Muscle layer of colon (tissue), 2 donors: ENCODE data around the gene NCBP3.

Experiments used
- H3K27ac ChIP-seq: one replicate; pipeline ENCODE4 v1.7.0; 2013; ENCODE audit warnings: low read depth, mild to moderate bottlenecking, low read length, moderate library complexity
- H3K27me3 ChIP-seq, 2 donors: one replicate each; pipeline ENCODE4 v1.7.0; 2013; ENCODE audit warnings: low read length in 2 of 2, mild to moderate bottlenecking in 2 of 2; ENCODE audit not compliant: insufficient read depth in 2 of 2, control insufficient read depth in 1 of 2
- H3K36me3 ChIP-seq: one replicate; pipeline ENCODE4 v1.7.0; 2013; ENCODE audit warnings: mild to moderate bottlenecking, low read length; ENCODE audit not compliant: insufficient read depth
- H3K4me1 ChIP-seq: one replicate; pipeline ENCODE4 v1.7.0; 2013; ENCODE audit warnings: mild to moderate bottlenecking, low read length; ENCODE audit not compliant: insufficient read depth
- H3K4me3 ChIP-seq, 2 donors: one replicate each; pipeline ENCODE4 v1.7.0; 2013; ENCODE audit warnings: low read length in 2 of 2, low read depth in 1 of 2, mild to moderate bottlenecking in 1 of 2, moderate library complexity in 1 of 2
- H3K9ac ChIP-seq: one replicate; pipeline ENCODE4 v1.7.0; 2013; ENCODE audit warnings: low read length
- H3K9me3 ChIP-seq: one replicate; pipeline ENCODE4 v1.7.0; 2013; ENCODE audit warnings: mild to moderate bottlenecking, low read length
- donor health status: abdominal sarcoma.
- donor health status: Adenocarcinoma of cecum.

The NCBP3 gene

DNA sequence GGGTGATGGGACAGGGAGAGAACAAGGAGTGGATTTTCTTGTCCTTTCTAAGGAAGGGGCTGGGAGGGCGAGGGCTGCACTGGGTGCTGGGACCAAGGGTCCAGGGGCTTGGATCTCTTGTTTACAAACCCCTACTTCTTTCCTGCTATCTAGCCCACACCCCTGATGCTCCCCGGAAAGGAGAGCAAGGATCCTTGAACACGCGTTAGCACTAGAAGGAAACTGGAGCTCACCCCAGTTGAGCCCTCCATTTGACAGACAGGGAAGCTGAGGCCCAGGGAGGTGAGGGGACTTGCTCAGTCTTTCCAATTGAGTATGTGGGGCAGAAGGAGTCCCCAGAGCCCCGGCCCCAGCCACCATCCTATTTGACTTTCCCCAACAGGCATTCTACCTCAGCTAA, 40.5 kb downstream of the NCBP3 start:
- no peaks in the 10 kb centered on the region for H3K9me3 ChIP-seq
- H3K4me3 ChIP-seq = no peak overlapping the region
- H3K9ac ChIP-seq = no peak overlapping the region
- peaks cover 10% of the 10 kb centered on the region for H3K4me1 ChIP-seq
- no peaks in the 10 kb centered on the region for H3K27me3 ChIP-seq
- H3K36me3 ChIP-seq = peaks cover 25% of the 10 kb centered on the region
- no peak overlapping the region for H3K27ac ChIP-seq

DNA sequence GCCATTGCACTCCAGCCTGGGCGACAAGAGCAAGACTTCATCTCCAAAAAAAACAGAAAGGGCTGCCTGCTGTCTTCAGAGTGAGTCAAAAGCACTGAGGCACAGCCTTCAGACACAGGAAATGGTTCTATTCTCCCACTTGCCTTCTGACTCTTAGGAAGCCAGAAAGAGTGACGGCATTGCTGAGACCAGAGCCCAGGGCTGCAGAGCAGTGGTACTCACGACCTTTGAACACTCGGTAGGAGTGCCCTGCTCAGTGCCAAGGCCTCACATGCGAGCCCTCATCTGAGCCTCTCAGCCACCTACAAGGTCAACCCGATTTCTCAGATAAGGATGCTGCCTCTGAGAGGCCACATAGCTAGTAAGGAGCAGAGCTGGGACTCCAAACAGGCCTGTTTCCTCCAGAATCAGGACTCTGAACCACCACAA, 41.5 kb downstream of the NCBP3 start:
- Histone ChIP-seq H3K27ac (no peak overlapping the region), H3K27me3 (no peaks in the 10 kb centered on the region), H3K9ac (no peak overlapping the region), H3K9me3 (no peaks in the 10 kb centered on the region), H3K4me1 (peaks cover 10% of the 10 kb centered on the region), H3K4me3 (no peak overlapping the region), H3K36me3 (peaks cover 15% of the 10 kb centered on the region)

DNA sequence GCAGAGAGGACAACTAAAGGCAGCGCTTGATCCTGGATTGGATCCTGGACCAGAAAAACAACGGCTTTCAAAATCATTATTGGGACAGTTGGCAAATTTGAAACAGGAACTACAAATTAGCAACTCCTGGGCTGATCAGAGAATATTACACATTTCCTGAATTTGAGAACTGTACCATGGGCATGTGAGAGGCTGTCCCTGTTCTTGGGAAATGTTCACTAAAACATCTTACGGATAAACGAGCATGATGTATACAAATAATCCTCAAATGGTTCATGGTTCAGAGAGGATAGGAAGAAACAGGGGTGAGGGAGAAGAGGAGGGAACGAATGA, 42.8 kb downstream of the NCBP3 start:
- Histone ChIP-seq H3K4me3 (no peak overlapping the region), H3K27me3 (no peaks in the 10 kb centered on the region), H3K27ac (no peak overlapping the region), H3K9me3 (no peaks in the 10 kb centered on the region), H3K36me3 (peaks cover 9% of the 10 kb centered on the region), H3K4me1 (peaks cover 10% of the 10 kb centered on the region), H3K9ac (no peak overlapping the region)

DNA sequence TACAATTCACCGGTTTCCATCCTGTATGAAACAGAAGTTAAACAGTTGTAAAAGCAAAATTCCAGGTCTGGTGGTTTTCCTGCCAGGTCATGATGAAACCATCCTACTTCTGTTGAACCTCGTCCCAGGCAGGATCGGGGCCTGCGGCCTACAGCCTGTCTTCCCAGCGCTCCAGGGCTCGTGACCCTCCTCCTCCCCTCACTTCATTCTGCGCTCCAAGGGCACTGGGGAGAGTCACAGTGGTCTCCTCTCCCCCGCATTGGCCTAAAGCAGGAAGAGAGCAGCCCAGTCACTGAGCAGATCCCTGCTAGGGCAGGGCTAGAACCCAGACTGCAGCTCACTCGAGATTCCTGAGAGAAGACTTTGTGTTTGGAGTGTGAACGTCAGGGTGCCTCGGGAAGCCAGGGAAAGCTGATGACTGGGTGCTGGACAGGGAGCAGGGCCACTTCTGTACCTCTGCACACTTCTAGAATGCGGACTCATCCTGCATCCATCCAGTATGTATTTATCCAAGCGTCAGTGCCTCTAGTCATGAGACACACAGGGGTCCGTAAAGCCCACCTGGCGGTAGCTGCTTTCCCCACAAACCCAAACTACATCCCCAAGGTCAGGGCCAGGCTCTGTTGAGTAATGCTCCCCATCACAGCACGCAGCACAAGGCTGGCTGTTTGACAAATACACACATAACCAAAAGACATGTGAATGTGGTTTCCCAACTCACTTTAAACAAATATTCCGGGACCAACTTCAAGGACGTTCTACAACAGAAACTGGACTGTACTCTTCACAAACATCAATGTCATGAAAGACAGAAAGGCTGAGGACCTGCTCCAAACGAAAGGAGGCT, 43.4 kb downstream of the NCBP3 start:
- no peak overlapping the region for H3K9ac ChIP-seq

DNA sequence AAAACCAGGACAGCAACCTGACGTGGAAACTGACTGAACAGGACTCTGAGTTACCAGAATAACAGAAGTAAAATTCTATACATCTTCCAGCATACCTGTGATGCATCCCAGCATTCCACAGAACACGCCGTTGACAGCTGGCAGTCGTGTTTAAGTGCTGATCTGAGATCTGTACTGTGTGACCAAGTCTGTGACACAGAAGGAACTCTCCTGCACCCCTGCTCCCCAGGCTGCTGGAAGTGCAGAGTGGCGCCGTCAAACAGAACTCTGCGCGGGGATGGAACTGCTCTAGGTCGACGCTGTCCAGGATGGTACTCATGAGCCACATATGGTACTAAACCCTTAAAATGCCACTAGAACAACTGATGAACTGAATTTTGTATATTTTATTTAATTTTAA, 44.3 kb downstream of the NCBP3 start:
- H3K36me3 ChIP-seq = no peaks in the 10 kb centered on the region
- no peak overlapping the region for H3K9ac ChIP-seq
- no peaks in the 10 kb centered on the region for H3K27me3 ChIP-seq
- no peaks in the 10 kb centered on the region for H3K9me3 ChIP-seq
- H3K27ac ChIP-seq = no peak overlapping the region
- H3K4me3 ChIP-seq = no peak overlapping the region
- peaks cover 10% of the 10 kb centered on the region for H3K4me1 ChIP-seq

More for the DNA sequence above, 43.4 kb downstream of the NCBP3 start:
- Histone ChIP-seq H3K27ac (peak overlapping the region; percentile 0), H3K4me1 (peaks cover 10% of the 10 kb centered on the region), H3K4me3 (no peak overlapping the region), H3K36me3 (peaks cover 7% of the 10 kb centered on the region), H3K9me3 (no peaks in the 10 kb centered on the region), H3K27me3 (no peaks in the 10 kb centered on the region)

DNA sequence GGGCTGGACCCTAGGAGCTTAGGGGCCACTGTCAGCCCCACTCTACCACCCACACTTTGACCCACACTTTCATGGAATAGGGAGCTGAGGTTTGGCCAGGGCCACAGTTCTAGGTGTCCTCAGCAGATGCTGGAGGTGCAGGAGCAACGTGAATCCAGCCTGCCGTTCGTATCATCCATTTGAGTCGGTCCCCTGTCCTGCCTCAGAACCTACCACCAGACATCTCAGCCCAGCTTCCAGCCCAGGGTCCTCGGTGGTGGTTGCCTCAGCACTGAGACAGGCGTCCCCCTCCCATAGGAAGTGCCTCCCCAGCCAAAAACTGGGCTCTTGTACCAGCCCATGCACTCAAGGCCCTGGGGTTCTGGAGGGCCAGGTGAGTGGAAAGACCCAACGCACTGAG, 44.7 kb downstream of the NCBP3 start:
- H3K4me3 ChIP-seq = no peak overlapping the region
- peaks cover 10% of the 10 kb centered on the region for H3K4me1 ChIP-seq
- no peaks in the 10 kb centered on the region for H3K36me3 ChIP-seq

DNA sequence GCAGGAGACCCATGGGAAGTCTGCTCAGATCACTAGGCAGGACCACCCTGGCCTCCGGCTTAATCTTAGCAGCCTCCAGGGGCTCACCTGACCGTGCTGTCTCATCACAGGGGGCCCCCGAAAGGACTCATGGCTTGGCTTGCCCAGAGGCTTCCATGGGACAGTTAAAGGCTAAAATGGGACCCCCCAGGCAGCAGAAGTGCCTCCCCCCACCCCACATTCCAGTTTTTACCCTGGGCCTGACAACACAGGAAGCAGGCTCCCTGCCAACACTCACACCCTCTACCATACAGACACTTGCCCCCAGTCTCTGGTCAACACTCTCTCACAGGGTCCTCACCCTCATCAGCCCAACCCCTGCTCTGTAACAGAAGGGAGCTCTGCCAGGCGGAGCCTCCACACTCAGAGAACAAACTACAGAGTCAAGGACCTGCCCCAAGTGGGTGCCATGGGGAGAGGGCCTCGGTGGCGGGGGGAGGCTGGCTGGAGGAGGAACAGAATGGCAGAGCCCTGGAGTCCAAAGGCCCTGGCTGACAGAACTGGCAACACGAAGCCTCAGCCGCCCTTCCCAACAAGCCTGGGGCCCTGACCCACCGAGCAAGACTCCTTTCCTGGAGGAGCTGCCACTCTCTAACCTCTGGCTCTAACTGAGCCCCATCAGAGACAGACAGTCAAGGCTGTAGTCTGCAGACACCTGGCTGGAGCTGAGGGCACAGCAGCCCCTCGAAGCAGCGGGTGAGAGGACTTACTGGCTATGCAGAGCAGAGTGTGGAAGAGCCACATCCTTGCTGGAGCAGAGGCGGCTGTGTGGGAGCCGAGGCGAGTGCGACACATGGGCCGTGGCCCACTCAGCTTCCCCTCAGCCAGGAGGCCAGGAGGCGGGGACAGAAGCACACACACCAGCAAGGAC, 45.4 kb downstream of the NCBP3 start, which contains the start of gene ITGAE:
Gene ITGAE, minus strand, starts transcription at position 827 of the 910 bp plus-strand sequence. Its CDS starts 44 bp downstream, at position 783.
- H3K9ac ChIP-seq = no peak within 1 kb of the TSS
- no peak within 1 kb of the TSS for H3K4me3 ChIP-seq

More for the DNA sequence above, 44.7 kb downstream of the NCBP3 start:
- no peak overlapping the region for H3K9ac ChIP-seq
- H3K27ac ChIP-seq = no peak overlapping the region
- no peaks in the 10 kb centered on the region for H3K27me3 ChIP-seq
- H3K9me3 ChIP-seq = no peaks in the 10 kb centered on the region

DNA sequence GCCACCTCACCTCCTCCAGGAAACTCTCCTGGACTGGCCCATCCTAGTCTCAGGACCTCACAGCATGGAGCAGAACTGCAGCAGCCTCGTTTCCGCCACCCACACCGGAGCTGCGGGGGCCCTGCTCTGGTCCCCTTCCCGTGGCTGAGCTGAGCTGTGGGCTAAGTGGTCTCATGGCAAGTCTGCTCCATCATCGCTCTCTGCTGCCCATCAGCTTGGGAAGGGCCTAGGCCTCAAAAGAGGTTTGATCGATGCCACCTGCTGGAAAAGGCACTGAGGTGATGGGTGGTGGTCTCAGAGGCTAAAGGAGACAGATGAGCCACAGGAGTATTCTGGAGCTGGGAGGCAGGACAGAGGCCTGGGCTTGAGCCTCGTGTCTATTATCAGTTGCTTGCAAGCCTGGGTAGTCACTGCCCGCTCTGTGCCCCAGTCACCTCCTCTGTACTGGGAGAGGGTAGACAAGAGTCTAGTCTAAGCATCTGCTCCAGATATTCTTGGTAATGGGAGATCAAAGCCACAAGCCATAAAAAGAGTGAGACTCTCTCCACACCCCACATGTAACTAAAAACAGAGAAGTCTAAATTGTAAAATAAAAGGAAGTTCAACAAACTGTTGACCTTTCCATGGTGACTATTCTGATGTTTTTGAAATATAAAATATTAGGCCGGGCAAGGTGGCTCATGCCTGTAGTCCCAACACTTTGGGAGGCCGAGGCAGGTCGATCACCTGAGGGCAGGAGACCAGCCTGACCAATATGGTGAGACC, 46.7 kb downstream of the NCBP3 start:
- Histone ChIP-seq H3K36me3 (no peaks in the 10 kb centered on the region), H3K4me3 (no peak overlapping the region), H3K27me3 (no peaks in the 10 kb centered on the region), H3K9me3 (no peaks in the 10 kb centered on the region), H3K27ac (no peak overlapping the region), H3K4me1 (peaks cover 10% of the 10 kb centered on the region), H3K9ac (no peak overlapping the region)

More for the DNA sequence above, 45.4 kb downstream of the NCBP3 start, which contains the start of gene ITGAE:
- H3K36me3 ChIP-seq = no peaks in the 10 kb centered on the region
- no peaks in the 10 kb centered on the region for H3K9me3 ChIP-seq
- H3K27me3 ChIP-seq = no peaks in the 10 kb centered on the region
- peaks cover 10% of the 10 kb centered on the region for H3K4me1 ChIP-seq
- H3K27ac ChIP-seq = no peak within 1 kb of the TSS

DNA sequence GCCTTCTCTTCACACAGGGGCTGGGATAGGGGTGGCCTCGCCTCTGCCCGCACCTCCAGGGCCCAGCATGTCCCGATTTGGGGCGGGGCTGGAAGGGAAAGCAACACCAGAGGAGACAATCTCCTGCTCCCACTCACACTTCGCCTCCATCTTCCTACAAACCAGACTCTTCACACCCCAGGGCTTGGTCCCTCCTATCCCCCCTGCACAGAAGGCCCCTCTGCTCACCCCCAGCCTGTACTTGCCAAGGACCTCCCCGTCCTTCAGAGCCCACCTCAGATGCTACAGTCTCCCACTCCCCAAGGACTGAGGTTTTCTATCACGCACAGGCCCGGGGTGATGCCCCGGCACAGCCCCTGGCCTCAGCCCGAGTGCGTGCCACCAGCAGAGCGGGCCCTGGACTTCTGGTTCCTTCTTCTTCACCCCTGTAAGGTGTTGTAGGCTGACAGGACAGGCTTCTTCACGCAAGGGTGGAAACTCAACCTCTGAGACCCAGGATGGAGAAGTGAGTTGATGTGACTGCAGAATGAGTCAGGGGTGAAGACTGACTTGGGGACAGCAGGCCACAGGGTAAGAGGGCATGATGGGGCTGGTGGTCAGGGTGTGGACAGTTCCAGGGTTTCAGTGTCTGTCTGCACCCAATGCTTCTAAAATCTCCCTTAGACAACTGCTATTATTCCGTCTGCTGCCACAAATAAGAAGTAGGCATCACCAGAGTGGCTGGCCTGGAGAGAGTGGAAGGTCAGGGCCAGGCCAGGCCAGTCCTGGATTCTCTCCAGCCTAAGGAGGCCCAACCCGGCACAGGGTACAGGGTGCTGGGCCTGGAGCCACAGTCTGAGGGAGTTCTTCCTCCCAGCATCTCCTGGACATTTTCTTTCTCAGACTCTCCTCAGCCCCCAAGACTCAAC, 47.5 kb downstream of the NCBP3 start:
- Histone ChIP-seq H3K27me3 (no peaks in the 10 kb centered on the region), H3K4me3 (no peak overlapping the region), H3K9me3 (no peaks in the 10 kb centered on the region), H3K9ac (no peak overlapping the region), H3K36me3 (no peaks in the 10 kb centered on the region), H3K4me1 (peaks cover 10% of the 10 kb centered on the region), H3K27ac (no peak overlapping the region)

DNA sequence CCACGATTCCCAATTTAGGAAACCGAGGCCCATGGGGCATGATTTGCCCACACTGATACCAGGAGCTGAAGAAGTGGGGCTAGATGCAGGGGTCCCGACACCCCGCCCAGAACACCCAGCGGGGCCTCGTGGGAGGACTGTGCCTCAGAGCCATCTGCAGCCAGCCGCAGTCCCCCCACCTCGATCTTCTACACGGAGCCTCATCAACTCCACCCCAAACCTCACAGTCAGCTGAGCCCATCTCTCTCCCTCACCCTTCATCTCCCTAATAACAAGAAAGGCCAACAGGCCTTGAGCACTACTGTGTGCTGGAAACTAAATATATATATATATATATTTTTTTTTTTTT, 49.2 kb downstream of the NCBP3 start:
- Histone ChIP-seq H3K4me3 (no peak overlapping the region), H3K27ac (no peak overlapping the region), H3K27me3 (no peaks in the 10 kb centered on the region), H3K9me3 (no peaks in the 10 kb centered on the region), H3K9ac (no peak overlapping the region), H3K4me1 (no peaks in the 10 kb centered on the region), H3K36me3 (no peaks in the 10 kb centered on the region)
